ENCODE results near the gene TPRN.

Gene TPRN

GRCh38 chr9:137180491-137180890 is 20.1 kb downstream of the TPRN start:
- no peak overlapping the region for H3K4me3 ChIP-seq (ENCODE audit: insufficient read depth, low read length, poor library complexity, severe bottlenecking)
- no peak for TF ChIP-seq CTCF (IDR thresholded peaks at IDR 0.05; ENCODE audit: insufficient read depth, low read length, poor library complexity, severe bottlenecking)
- no peak for TF ChIP-seq EZH2phosphoT487 (conservative IDR thresholded peaks at IDR 0.05; ENCODE audit: low read length)
- H3K4me2 ChIP-seq (ENCODE audit: low read depth, low read length, poor library complexity, severe bottlenecking) = no peak overlapping the region
- H3K9me2 ChIP-seq (replicated peaks; ENCODE audit: insufficient read depth, low read length) = no peaks in the 10 kb centered on the region
- no peaks in the 10 kb centered on the region for H3K27me3 ChIP-seq (ENCODE audit: low read length)
- H4K20me1 ChIP-seq (ENCODE audit: low read depth, low read length) = no peaks in the 10 kb centered on the region
- no peaks in the 10 kb centered on the region for H3K36me3 ChIP-seq (ENCODE audit: low read length)
- no peak overlapping the region for H2AFZ ChIP-seq (ENCODE audit: low read depth, low read length, severe bottlenecking)
- no peak overlapping the region for H3K27ac ChIP-seq (ENCODE audit: low read depth, low read length)
- no peaks in the 10 kb centered on the region for H3K9me3 ChIP-seq (ENCODE audit: insufficient read depth, low read length)
- no peaks in the 10 kb centered on the region for H3K79me2 ChIP-seq (ENCODE audit: insufficient read depth, low read length)
- H3K9ac ChIP-seq (ENCODE audit: low read length) = no peak overlapping the region
- H3F3A ChIP-seq (ENCODE audit: insufficient read depth) = no peaks in the 10 kb centered on the region

GRCh38 chr9:137179761-137180160 is 20.8 kb downstream of the TPRN start:
- Histone ChIP-seq H3K27ac (ENCODE audit: low read depth, low read length) (no peak overlapping the region), H3F3A (ENCODE audit: insufficient read depth) (no peaks in the 10 kb centered on the region), H3K9me2 (replicated peaks; ENCODE audit: insufficient read depth, low read length) (no peaks in the 10 kb centered on the region), H3K9ac (ENCODE audit: low read length) (no peak overlapping the region), H4K20me1 (ENCODE audit: low read depth, low read length) (no peaks in the 10 kb centered on the region), H3K79me2 (ENCODE audit: insufficient read depth, low read length) (no peaks in the 10 kb centered on the region), H3K36me3 (ENCODE audit: low read length) (no peaks in the 10 kb centered on the region), H3K27me3 (ENCODE audit: low read length) (no peaks in the 10 kb centered on the region), H3K4me2 (ENCODE audit: low read depth, low read length, poor library complexity, severe bottlenecking) (no peak overlapping the region), H2AFZ (ENCODE audit: low read depth, low read length, severe bottlenecking) (no peak overlapping the region), H3K4me3 (ENCODE audit: insufficient read depth, low read length, poor library complexity, severe bottlenecking) (no peak overlapping the region), H3K9me3 (ENCODE audit: insufficient read depth, low read length) (no peaks in the 10 kb centered on the region)
- TF ChIP-seq EZH2phosphoT487 (conservative IDR thresholded peaks at IDR 0.05; ENCODE audit: low read length) (no peak), CTCF (IDR thresholded peaks at IDR 0.05; ENCODE audit: insufficient read depth, low read length, poor library complexity, severe bottlenecking) (no peak)

- TF ChIP-seq EZH2phosphoT487 (conservative IDR thresholded peaks at IDR 0.05; ENCODE audit: low read length) (no peak), CTCF (IDR thresholded peaks at IDR 0.05; ENCODE audit: insufficient read depth, low read length, poor library complexity, severe bottlenecking) (no peak)
- Histone ChIP-seq H2AFZ (ENCODE audit: low read depth, low read length, severe bottlenecking) (no peak overlapping the region), H3K9ac (ENCODE audit: low read length) (no peak overlapping the region), H4K20me1 (ENCODE audit: low read depth, low read length) (no peaks in the 10 kb centered on the region), H3K36me3 (ENCODE audit: low read length) (no peaks in the 10 kb centered on the region), H3K27me3 (ENCODE audit: low read length) (no peaks in the 10 kb centered on the region), H3K27ac (ENCODE audit: low read depth, low read length) (no peak overlapping the region), H3K79me2 (ENCODE audit: insufficient read depth, low read length) (no peaks in the 10 kb centered on the region), H3K4me2 (ENCODE audit: low read depth, low read length, poor library complexity, severe bottlenecking) (no peak overlapping the region), H3K4me3 (ENCODE audit: insufficient read depth, low read length, poor library complexity, severe bottlenecking) (no peak overlapping the region), H3F3A (ENCODE audit: insufficient read depth) (no peaks in the 10 kb centered on the region), H3K9me2 (replicated peaks; ENCODE audit: insufficient read depth, low read length) (no peaks in the 10 kb centered on the region), H3K9me3 (ENCODE audit: insufficient read depth, low read length) (no peaks in the 10 kb centered on the region)
Measured at GRCh38 chr9:137178939-137179630, 21.5 kb downstream of the TPRN start.
